K562 (cell line): ENCODE data around the gene CNOT4. TPM values are rescaled to one million over a fixed set of nuclear protein-coding genes. Genes with fewer than 3 reads are reported as not detected.

Experiments
- ATAC-seq: fragments of 200-7000 bp; cut with Tn5 transposase; 3 replicates; pipeline ENCODE4 v1.9.1; 2020; ENCODE audit warnings: moderate library complexity
- BruUV-seq: library from RNA; stranded (reverse); fragments of 400-500 nt; replicated peaks from 2 replicates; lab custom pipeline; 2021; lab: Mats Ljungman, UMichigan
- CTCF ChIA-PET: fragments of 300-600 bp; formaldehyde crosslinking; extraction: SDS; loops from one replicate; lab custom pipeline; 2021; ENCODE audit warnings: low intra/inter-chr PET ratio; lab: Yijun Ruan, JAX
- POLR2A ChIA-PET: fragments of 300-600, 350-650 bp; sonication (Branson Sonifier 250); formaldehyde crosslinking; extraction: SDS; loops from one replicate; lab custom pipeline; 2021; ENCODE audit warnings: antibody characterized with exemption, inconsistent platforms; lab: Yijun Ruan, JAX
- DNase-seq, 4 experiments: peaks; one replicate each; pipeline versions ENCODE4 v3.0.0 to v3.0.0-alpha.2; 2011 to 2018; ENCODE audit warnings: low spot score in 3 of 4, mixed read lengths in 3 of 4; ENCODE audit errors: extremely low read depth in 1 of 4
- FAIRE-seq: peaks from 2 replicates; lab custom pipeline; 2011; peaks lifted over from hg19 to GRCh38; lab: Jason Lieb, UNC
- H2AFZ ChIP-seq: 2 replicates; pipeline ENCODE4 v1.6.0; 2011; ENCODE audit warnings: low read depth, low read length, control low read depth, inconsistent platforms
- H3K27ac ChIP-seq: fragments of 200-600 bp; 3 replicates; pipeline ENCODE4 v1.8.0; 2011; ENCODE audit warnings: low read depth, mild to moderate bottlenecking, control low read depth, inconsistent platforms, low read length, moderate library complexity, mixed read lengths; ENCODE audit errors: extremely low read depth
- H3K27me3 ChIP-seq, 2 experiments: fragments of 300-600 bp in 1 of 2; 2 replicates in 1 of 2; 3 replicates in 1 of 2; pipeline versions ENCODE4 v1.6.0 to v1.8.0; 2011; ENCODE audit warnings: inconsistent platforms in 2 of 2, low read length in 2 of 2, mild to moderate bottlenecking in 1 of 2, mixed read lengths in 1 of 2, moderate library complexity in 1 of 2; ENCODE audit not compliant: control insufficient read depth in 2 of 2, insufficient read depth in 2 of 2
- H3K36me3 ChIP-seq: fragments of 300-600 bp; 3 replicates; pipeline ENCODE4 v1.8.0; 2011; ENCODE audit warnings: mild to moderate bottlenecking, low read length, inconsistent platforms; ENCODE audit not compliant: control insufficient read depth, insufficient read depth
- H3K4me1 ChIP-seq, 2 experiments: fragments of 200-600 bp in 1 of 2; replicated peaks in 1 of 2; 2 replicates in 1 of 2; 3 replicates in 1 of 2; pipeline versions ENCODE4 v1.5.1 to v1.8.0; 2011; ENCODE audit warnings: inconsistent platforms in 2 of 2, low read length in 2 of 2, mild to moderate bottlenecking in 1 of 2, mixed read lengths in 1 of 2, moderate library complexity in 1 of 2; ENCODE audit not compliant: control insufficient read depth in 2 of 2, insufficient read depth in 2 of 2
- H3K4me2 ChIP-seq: 2 replicates; pipeline ENCODE4 v1.6.1; 2011; ENCODE audit warnings: low read length, control low read depth, inconsistent platforms, mixed read lengths; ENCODE audit not compliant: insufficient read depth
- H3K4me3 ChIP-seq: fragments of 200-600 bp; sonication (generic), shearing (Covaris generic); 2 replicates; pipeline ENCODE4 v1.5.1; 2016; ENCODE audit warnings: control low read depth, inconsistent platforms
- H3K79me2 ChIP-seq: fragments of 200-600 bp; 3 replicates; pipeline ENCODE4 v1.8.0; 2011; ENCODE audit warnings: low read length, inconsistent platforms; ENCODE audit not compliant: control insufficient read depth, insufficient read depth
- H3K9ac ChIP-seq, 2 experiments: 2 replicates each; pipeline versions ENCODE4 v1.6.0 to v1.6.1; 2011; ENCODE audit warnings: low read depth in 2 of 2, low read length in 2 of 2, control low read depth in 1 of 2, inconsistent platforms in 1 of 2, mild to moderate bottlenecking in 1 of 2, mixed read lengths in 1 of 2; ENCODE audit not compliant: insufficient read depth in 1 of 2
- H3K9me1 ChIP-seq: one replicate; pipeline ENCODE4 v1.6.0; 2011; ENCODE audit warnings: inconsistent platforms, mild to moderate bottlenecking, low read length, moderate library complexity; ENCODE audit not compliant: control insufficient read depth, insufficient read depth
- H3K9me3 ChIP-seq: replicated peaks from 2 replicates; pipeline ENCODE4 v1.5.1; 2011; ENCODE audit warnings: low read depth, low read length, inconsistent platforms; ENCODE audit not compliant: control insufficient read depth, insufficient read depth
- H4K20me1 ChIP-seq: replicated peaks from 2 replicates; pipeline ENCODE4 v1.6.1; 2011; ENCODE audit warnings: low read length, inconsistent platforms, mixed read lengths; ENCODE audit not compliant: control insufficient read depth, insufficient read depth
- NR2C1 ChIP-seq, 2 experiments: fragments of 450-650 bp; IDR thresholded peaks; 2 replicates each; pipeline ENCODE4 v1.6.1; 2017; ENCODE audit warnings: mild to moderate bottlenecking in 2 of 2, antibody characterized with exemption in 1 of 2, inconsistent platforms in 1 of 2, missing compliant biosample characterization in 1 of 2, missing genetic modification characterization in 1 of 2
- PRDM10 ChIP-seq: fragments of 450-650 bp; IDR thresholded peaks from 2 replicates; pipeline ENCODE4 v1.6.1; 2018; ENCODE audit not compliant: partially characterized antibody
- ZNF449 ChIP-seq: fragments of 250-450 bp; sonication (Bioruptor Pico); IDR thresholded peaks from 2 replicates; pipeline ENCODE4 v1.8.0; 2022; ENCODE audit warnings: moderate library complexity, mild to moderate bottlenecking, inconsistent platforms
- ZNF589 ChIP-seq: fragments of 200-800 bp; sonication (Bioruptor generic); IDR thresholded peaks from 2 replicates; pipeline ENCODE4 v1.6.1; 2016; ENCODE audit warnings: low read depth, missing genetic modification characterization, missing compliant biosample characterization
- WGBS: fragments of 100-300 bp; shearing (Covaris generic); methylation state at CpG from one replicate; pipeline ENCODE4 v1.1.6; 2016; ENCODE audit warnings: low coverage, mixed read lengths; ENCODE audit not compliant: insufficient coverage; ENCODE audit errors: missing lambda C conversion rate; 5-methylcytosine and 5-hydroxymethylcytosine counted together
- in situ Hi-C: fragments of 300-500 bp; cut with MboI; formaldehyde crosslinking; loops from 4 replicates; pipeline ENCODE4 v1.15.0; 2018; ENCODE audit warnings: inconsistent platforms, mixed read lengths
- intact Hi-C: fragments of 100-400 bp; cut with micrococcal nuclease; formaldehyde crosslinking; loops from 2 replicates; pipeline ENCODE4 v1.14.2; 2022
- polyA plus RNA-seq, 8 experiments: library from polyadenylated mRNA; depleted of rRNA in 4 of 8; stranded (reverse) in 5 of 8; unstranded in 3 of 8; fragments of >200 nt; fragmentation: Nextera tagmentation in 2 of 8; fragmentation: Illumina TruSeq in 1 of 8; extraction: Ambion mirVana in 2 of 8; extraction: Trizol in 1 of 8; gene quantifications; 2 replicates each; pipeline versions ENCODE4 v1.2.1 to v1.2.3, GENCODE V29; 2011 to 2014; ENCODE audit warnings: inconsistent platforms in 1 of 8, missing spikeins in 1 of 8
- total RNA-seq, 7 experiments: library from RNA; depleted of rRNA in 6 of 7; stranded (reverse); fragments of >200 nt in 6 of 7; fragmentation: Illumina TruSeq in 2 of 7; extraction: Trizol in 2 of 7; gene quantifications; 2 replicates each; pipeline versions ENCODE4 v1.2.1 to v1.2.3, GENCODE V29; 2011 to 2021; ENCODE audit warnings: low replicate concordance in 1 of 7

Gene CNOT4
- total and polyA plus RNA-seq, 9 of the 15 experiments (the other 6 are each of a cell fraction or from before 2014, with no cell fraction given): 8.6 to 24.1 (median 15.4) TPM

- BruUV-seq: no TSS peak
- H3K9me1 ChIP-seq: no peaks in the 10 kb centered on the region
- CTCF ChIA-PET: no interaction called here
- no peak overlapping the region for H3K9ac ChIP-seq
- no peaks in the 10 kb centered on the region for H3K9me3 ChIP-seq
- 85% methylated on average over 3 of the region's 3 CpGs for WGBS
- peaks cover 11 to 22% of the 10 kb centered on the region in 2 experiments for H3K4me1 ChIP-seq
- POLR2A ChIA-PET: no interaction called here
- no peak overlapping the region for H3K4me2 ChIP-seq
- no peak for DNase-seq
- intact Hi-C loops: loop anchor here (5.0 kb wide), 1 partner anchor 77 kb away; no protein-coding TSS in a partner anchor
- FAIRE-seq: no peak
- H3K4me3 ChIP-seq: no peak overlapping the region
- in situ Hi-C loops: no loop called here
- TF ChIP-seq ZNF589 (CRISPR knock-in tag) (no peak), NR2C1 (IDR thresholded peaks at IDR 0.05) (peak; percentile 8; the same call in 1 of the 2 replicates), NR2C1 (tag; IDR thresholded peaks at IDR 0.05) (no peak), ZNF449 (CRISPR knock-in tag) (no peak), PRDM10 (no peak)
- no peaks in the 10 kb centered on the region for H3K36me3 ChIP-seq
- no peaks in the 10 kb centered on the region for H3K27me3 ChIP-seq
- H3K27ac ChIP-seq: peak overlapping the region; percentile 49; the same call in 1 of the 3 replicates
- H2AFZ ChIP-seq: no peak overlapping the region
- H4K20me1 ChIP-seq: peaks cover 14% of the 10 kb centered on the region
- ATAC-seq: no peak
- peaks cover 95% of the 10 kb centered on the region for H3K79me2 ChIP-seq
These were observed 20.1 kb downstream of the CNOT4 start for GRCh38 chr7:135489791-135490190.
